IMR-90 (cell line): ENCODE data around the gene SLC15A3. TPM values are rescaled to one million over a fixed set of nuclear protein-coding genes. Genes with fewer than 3 reads are reported as not detected.

Source experiments
- ATAC-seq: fragments of 200-7000 bp; cut with Tn5 transposase; 2 replicates; pipeline ENCODE4 v1.9.1; 2020; ENCODE audit warnings: low read depth, mild to moderate bottlenecking, moderate library complexity
- BruUV-seq: library from RNA; stranded (reverse); fragments of 400-500 nt; replicated peaks from 2 replicates; lab custom pipeline; 2021; lab: Mats Ljungman, UMichigan
- CTCF ChIA-PET: fragments of 300-600 bp; formaldehyde crosslinking; extraction: SDS; loops from one replicate; lab custom pipeline; 2021; ENCODE audit warnings: antibody characterized with exemption; lab: Yijun Ruan, JAX
- POLR2A ChIA-PET: fragments of 300-600 bp; sonication (Branson Sonifier 250); formaldehyde crosslinking; loops from one replicate; lab custom pipeline; 2022; ENCODE audit warnings: antibody characterized with exemption; ENCODE audit not compliant: unreplicated experiment; lab: Charles Lee
- DNase-seq: peaks from one replicate; pipeline ENCODE4 v3.0.0; 2013
- H2AFZ ChIP-seq: replicated peaks from 2 replicates; pipeline ENCODE3; 2013; ENCODE audit warnings: low read length, mild to moderate bottlenecking; ENCODE audit not compliant: poor library complexity
- H2AK5ac ChIP-seq: 2 replicates; pipeline ENCODE4 v1.6.1; 2013; ENCODE audit warnings: low read depth, low read length, inconsistent platforms
- H2AK9ac ChIP-seq: replicated peaks from 2 replicates; pipeline ENCODE3; 2013; ENCODE audit warnings: mild to moderate bottlenecking, low read depth, low read length, moderate library complexity; ENCODE audit not compliant: poor library complexity
- H2BK120ac ChIP-seq: 2 replicates; pipeline ENCODE4 v1.6.1; 2013; ENCODE audit warnings: low read depth, low read length, inconsistent platforms
- H2BK15ac ChIP-seq: 3 replicates; pipeline ENCODE4 v1.6.1; 2013; ENCODE audit warnings: low read depth, low read length, inconsistent platforms
- H2BK20ac ChIP-seq: 2 replicates; pipeline ENCODE4 v1.6.1; 2013; ENCODE audit warnings: low read depth, mild to moderate bottlenecking, inconsistent platforms, low read length, moderate library complexity
- H2BK5ac ChIP-seq: 2 replicates; pipeline ENCODE4 v1.6.1; 2013; ENCODE audit warnings: mild to moderate bottlenecking, low read depth, low read length, inconsistent platforms; ENCODE audit not compliant: poor library complexity, severe bottlenecking
- H3K14ac ChIP-seq: replicated peaks from 2 replicates; pipeline ENCODE4 v1.6.1; 2013; ENCODE audit warnings: low read depth, low read length, inconsistent platforms
- H3K18ac ChIP-seq: 2 replicates; pipeline ENCODE4 v1.6.1; 2013; ENCODE audit warnings: low read depth, low read length, control low read depth
- H3K23ac ChIP-seq: 2 replicates; pipeline ENCODE4 v1.6.1; 2013; ENCODE audit warnings: low read depth, low read length, inconsistent platforms
- H3K27ac ChIP-seq: 2 replicates; pipeline ENCODE4 v1.5.1; 2013; ENCODE audit warnings: mild to moderate bottlenecking, control low read depth, low read length; ENCODE audit not compliant: insufficient read depth
- H3K27me3 ChIP-seq: 2 replicates; pipeline ENCODE4 v1.6.1; 2013; ENCODE audit warnings: low read length; ENCODE audit not compliant: control insufficient read depth, insufficient read depth
- H3K36me3 ChIP-seq: 2 replicates; pipeline ENCODE4 v1.6.1; 2013; ENCODE audit warnings: low read length, mixed read lengths; ENCODE audit not compliant: control insufficient read depth, insufficient read depth
- H3K4ac ChIP-seq: 2 replicates; pipeline ENCODE4 v1.6.1; 2013; ENCODE audit warnings: low read depth, low read length, inconsistent platforms
- H3K4me1 ChIP-seq: 2 replicates; pipeline ENCODE4 v1.6.1; 2013; ENCODE audit warnings: low read length, mixed read lengths; ENCODE audit not compliant: control insufficient read depth, insufficient read depth
- H3K4me2 ChIP-seq: 2 replicates; pipeline ENCODE4 v1.6.1; 2013; ENCODE audit warnings: low read depth, mild to moderate bottlenecking, control low read depth, low read length, moderate library complexity
- H3K4me3 ChIP-seq: 2 replicates; pipeline ENCODE4 v1.5.1; 2013; ENCODE audit warnings: low read depth, mild to moderate bottlenecking, control low read depth, low read length, moderate library complexity; ENCODE audit not compliant: insufficient read depth
- H3K56ac ChIP-seq: 2 replicates; pipeline ENCODE4 v1.6.1; 2013; ENCODE audit warnings: low read length, inconsistent platforms; ENCODE audit not compliant: insufficient read depth; ENCODE audit errors: extremely low read depth
- H3K79me1 ChIP-seq, 2 experiments: 2 replicates each; pipeline ENCODE4 v1.6.1; 2013; ENCODE audit warnings: low read length in 2 of 2, inconsistent platforms in 1 of 2, low read depth in 1 of 2
- H3K9ac ChIP-seq: 2 replicates; pipeline ENCODE4 v1.6.1; 2013; ENCODE audit warnings: low read depth, low read length, control low read depth
- H3K9me1 ChIP-seq: 2 replicates; pipeline ENCODE4 v1.6.1; 2013; ENCODE audit warnings: low read length, inconsistent platforms; ENCODE audit not compliant: insufficient read depth
- H3K9me3 ChIP-seq: 2 replicates; pipeline ENCODE4 v1.6.1; 2013; ENCODE audit warnings: low read length; ENCODE audit not compliant: control insufficient read depth, insufficient read depth
- H4K20me1 ChIP-seq: 2 replicates; pipeline ENCODE4 v1.6.1; 2013; ENCODE audit warnings: low read length, inconsistent platforms; ENCODE audit not compliant: insufficient read depth
- H4K5ac ChIP-seq: 2 replicates; pipeline ENCODE4 v1.6.1; 2013; ENCODE audit warnings: mild to moderate bottlenecking, low read depth, low read length, control low read depth
- H4K8ac ChIP-seq, 2 experiments: 2 replicates each; pipeline ENCODE4 v1.6.1; 2013; ENCODE audit warnings: low read depth in 2 of 2, low read length in 2 of 2, control low read depth in 1 of 2, inconsistent platforms in 1 of 2
- H4K91ac ChIP-seq: 2 replicates; pipeline ENCODE4 v1.6.1; 2013; ENCODE audit warnings: low read depth, low read length, inconsistent platforms; ENCODE audit not compliant: insufficient read depth
- CEBPB ChIP-seq: IDR thresholded peaks from 2 replicates; pipeline ENCODE4 v1.6.1; 2012; ENCODE audit warnings: low read depth, low read length, improper control_type of control experiment
- CTCF ChIP-seq: conservative IDR thresholded peaks from 2 replicates; pipeline ENCODE4 v1.5.1; 2012; ENCODE audit warnings: mild to moderate bottlenecking, low read depth, low read length, improper control_type of control experiment
- ELK1 ChIP-seq: fragments of 150-350 bp; IDR thresholded peaks from 2 replicates; pipeline ENCODE4 v1.6.1; 2016; ENCODE audit warnings: low read depth, mild to moderate bottlenecking, low read length, moderate library complexity, borderline replicate concordance
- FOS ChIP-seq: fragments of 150-350 bp; IDR thresholded peaks from 2 replicates; pipeline ENCODE4 v1.6.1; 2016; ENCODE audit warnings: low read depth, low read length
- MAFK ChIP-seq: IDR thresholded peaks from 2 replicates; pipeline ENCODE4 v1.6.1; 2012; ENCODE audit warnings: low read depth, low read length, improper control_type of control experiment
- MXI1 ChIP-seq: IDR thresholded peaks from 2 replicates; pipeline ENCODE4 v1.6.1; 2012; ENCODE audit warnings: low read depth, mild to moderate bottlenecking, low read length, moderate library complexity, borderline replicate concordance
- NFE2L2 ChIP-seq: fragments of 150-350 bp; IDR thresholded peaks from 2 replicates; pipeline ENCODE4 v1.6.1; 2016; ENCODE audit warnings: low read depth, mild to moderate bottlenecking, low read length
- RAD21 ChIP-seq: IDR thresholded peaks from 2 replicates; pipeline ENCODE4 v1.6.1; 2012; ENCODE audit warnings: low read length, improper control_type of control experiment
- RCOR1 ChIP-seq: IDR thresholded peaks from 2 replicates; pipeline ENCODE4 v1.6.1; 2012; ENCODE audit warnings: mild to moderate bottlenecking, low read length, improper control_type of control experiment; ENCODE audit not compliant: insufficient replicate concordance
- SMC3 ChIP-seq: fragments of 150-350 bp; IDR thresholded peaks from 2 replicates; pipeline ENCODE4 v1.6.1; 2016; ENCODE audit warnings: low read depth, mild to moderate bottlenecking, antibody characterized with exemption, low read length, moderate library complexity
- USF2 ChIP-seq: fragments of 150-350 bp; IDR thresholded peaks from 2 replicates; pipeline ENCODE4 v1.6.1; 2017; ENCODE audit warnings: mild to moderate bottlenecking, antibody characterized with exemption, low read length, low read depth
- WGBS, 2 experiments: methylation state at CpG; one replicate each; pipeline versions ENCODE4 v1.1.5 to v1.1.7; 2013; ENCODE audit warnings: missing lambda C conversion rate in 2 of 2; ENCODE audit not compliant: insufficient read length in 1 of 2; ENCODE audit errors: extremely low coverage in 2 of 2; 5-methylcytosine and 5-hydroxymethylcytosine counted together
- dilution Hi-C: fragments of 300-500 bp; cut with HindIII; formaldehyde crosslinking; loops from one replicate; pipeline ENCODE4 v1.14.3; 2018; ENCODE audit warnings: low sequenced_read_pairs; ENCODE audit not compliant: unreplicated experiment
- in situ Hi-C: fragments of 300-500 bp; cut with MboI; formaldehyde crosslinking; loops from 3 replicates; pipeline ENCODE4 v1.14.3; 2019; ENCODE audit warnings: low sequenced_read_pairs, inconsistent platforms, mixed read lengths
- intact Hi-C: fragments of 100-400 bp; cut with micrococcal nuclease; formaldehyde crosslinking; loops from 2 replicates; pipeline ENCODE4 v1.10.0; 2022
- polyA plus RNA-seq, 3 experiments: library from polyadenylated mRNA; depleted of rRNA; stranded (reverse); fragments of >200 nt; gene quantifications; 2 replicates each; pipeline ENCODE4 v1.2.3, GENCODE V29; 2012; ENCODE audit warnings: low replicate concordance in 1 of 3
- total RNA-seq: library from RNA; depleted of rRNA; stranded (reverse); fragments of >200 nt; gene quantifications from 2 replicates; pipeline ENCODE4 v1.2.3, GENCODE V29; 2012

The SLC15A3 gene
- total and polyA plus RNA-seq, 2 of the 4 experiments (the other 2 are of a cell fraction) = 3.2 to 4.4 TPM

- 0 out of 2 replicates have a peak, but pooled peaks cover 4% of the 10 kb centered on the region for H3K27me3 ChIP-seq
- peaks cover 18% of the 10 kb centered on the region for H3K9me1 ChIP-seq
- H2AK5ac ChIP-seq = peak overlapping the region; percentile 92; the same call in 1 of the 2 replicates
- no peak overlapping the region for H3K18ac ChIP-seq
- peak overlapping the region; percentile 75 for H3K4me2 ChIP-seq
- ATAC-seq = peak; percentile 55
- H3K4me3 ChIP-seq = peak overlapping the region; percentile 52
- peaks cover 23 to 53% of the 10 kb centered on the region in 2 experiments for H3K79me1 ChIP-seq
- no TSS peak for BruUV-seq
- H2AFZ ChIP-seq = peak overlapping the region; percentile 84
- in situ Hi-C loops = loop anchor here (25.0 kb wide), 1 partner anchor 1328 kb away; no protein-coding TSS in a partner anchor
- H4K20me1 ChIP-seq = peaks cover 14% of the 10 kb centered on the region; the same call in 1 of the 2 replicates
- peak overlapping the region; percentile 58 for H2BK120ac ChIP-seq
- 0 out of 3 replicates have a peak overlapping the region, but pooled peaks have one; percentile 8 for H2BK15ac ChIP-seq
- dilution Hi-C loops = no loop called here
- POLR2A ChIA-PET = no interaction called here
- H3K27ac ChIP-seq = peak overlapping the region; percentile 35
- intact Hi-C loops = loop anchor here (2.0 kb wide), 1 partner anchor 271 kb away; no protein-coding TSS in a partner anchor
- H4K8ac ChIP-seq = peak overlapping the region; percentile 51 to 90; a peak in 3 of 4 replicates
- H3K36me3 ChIP-seq = peaks cover 6% of the 10 kb centered on the region
- H4K91ac ChIP-seq = peak overlapping the region; percentile 45
- TF ChIP-seq USF2 = no peak
- TF ChIP-seq RAD21 = peak; percentile 23; the same call in 1 of the 2 replicates
- no peak for TF ChIP-seq ELK1
- TF ChIP-seq FOS = peak; percentile 21; the same call in 1 of the 2 replicates
- peak; percentile 44 for TF ChIP-seq CTCF
- no peak for TF ChIP-seq MAFK
- no peak for TF ChIP-seq MXI1
- no peak for TF ChIP-seq RCOR1
- no peak for TF ChIP-seq NFE2L2
- no peak for TF ChIP-seq CEBPB
- TF ChIP-seq SMC3 = peak; percentile 23; the same call in 1 of the 2 replicates
- CTCF ChIA-PET = interaction anchor here (0.6 to 1.6 kb wide), 8 partner anchors 13 to 1744 kb away, joined by 3 to 8 read pairs (median 3); partner anchors contain the start of gene DTX4
- H3K14ac ChIP-seq = peak overlapping the region; percentile 82
- DNase-seq = peak; percentile 50
- H3K4ac ChIP-seq = peak overlapping the region; percentile 74
- H2AK9ac ChIP-seq = peak overlapping the region; percentile 89
- no peak overlapping the region for H2BK5ac ChIP-seq
- peaks cover 7% of the 10 kb centered on the region for H3K4me1 ChIP-seq
- H3K9me3 ChIP-seq = no peaks in the 10 kb centered on the region
- H2BK20ac ChIP-seq = peak overlapping the region; percentile 46; the same call in 1 of the 2 replicates
- 3% methylated on average over 7 of the region's 17 CpGs; no CpG with 5 or more reads in 1 of the 2 experiments for WGBS, 2 experiments
- peak overlapping the region; percentile 32 for H3K56ac ChIP-seq
- H4K5ac ChIP-seq = peak overlapping the region; percentile 23
- H3K23ac ChIP-seq = peak overlapping the region; percentile 92
- peak overlapping the region; percentile 61 for H3K9ac ChIP-seq
These were observed 36.6 kb downstream of the SLC15A3 start for GRCh38 chr11:60915248-60915914.
